ENCODE data around the gene REG4. TPM values are rescaled to one million over a fixed set of nuclear protein-coding genes. Genes with fewer than 3 reads are reported as not detected.

The REG4 gene
- total and polyA plus RNA-seq, 10 of the 15 experiments (the other 5 are each of a cell fraction or from before 2014, with no cell fraction given), result not detected

- ChIA-PET RAD21 (ENCODE audit: unreplicated experiment) (no interaction called here), SMC1A (ENCODE audit: uncharacterized antibody, unreplicated experiment) (no interaction called here), POLR2A (no interaction called here), CTCF (interaction anchor here (0.6 to 1.6 kb wide), 2 partner anchors 9 to 125 kb away, joined by 3 to 5 read pairs; no protein-coding TSS in a partner anchor)
- ATAC-seq, result no peak
- H3K79me2 ChIP-seq (ENCODE audit: control insufficient read depth, insufficient read depth, low read length), result no peaks in the 10 kb centered on the region
- H2AFZ ChIP-seq (ENCODE audit: control insufficient read depth, low read depth, low read length), result no peak overlapping the region
- H3K9ac ChIP-seq (ENCODE audit: control insufficient read depth, insufficient read depth, low read length), result no peak overlapping the region
- peaks cover 0 to 2% of the 10 kb centered on the region in 2 experiments; a peak in 2 of 4 replicates for H3K27me3 ChIP-seq (replicated peaks in 1 of 2; ENCODE audit: control insufficient read depth in 2 of 2, insufficient read depth in 2 of 2, low read length in 1 of 2)
- H4K20me1 ChIP-seq (ENCODE audit: control insufficient read depth, insufficient read depth), result no peaks in the 10 kb centered on the region
- no peak for FAIRE-seq
- no peak overlapping the region for H3K4me2 ChIP-seq (ENCODE audit: control insufficient read depth, insufficient read depth)
- H3K9me3 ChIP-seq (replicated peaks; ENCODE audit: control insufficient read depth, insufficient read depth, low read length), result no peaks in the 10 kb centered on the region
- in situ Hi-C loops (cut with MboI), result no loop called here
- BruUV-seq (replicated peaks), result no TSS peak
- H3K4me3 ChIP-seq, result no peak overlapping the region
- 35% methylated on average over 2 of the region's 2 CpGs for WGBS (ENCODE audit: insufficient coverage, insufficient replicate concordance, low lambda C conversion rate, missing lambda C conversion rate)
- H3K27ac ChIP-seq (ENCODE audit: control insufficient read depth, insufficient read depth), result no peak overlapping the region
- no peaks in the 10 kb centered on the region for H3K4me1 ChIP-seq (ENCODE audit: control insufficient read depth, insufficient read depth, low read length)
- H3K36me3 ChIP-seq (ENCODE audit: control insufficient read depth in 2 of 2, insufficient read depth in 2 of 2, low read length in 1 of 2), result no peaks in the 10 kb centered on the region
- TF ChIP-seq NFYA (IDR thresholded peaks at IDR 0.05; ENCODE audit: borderline replicate concordance, low read depth, low read length) (no peak), BCL3 (IDR thresholded peaks at IDR 0.05; ENCODE audit: borderline replicate concordance, insufficient read depth, low read depth, low read length, poor library complexity, severe bottlenecking) (no peak), NR2C2 (IDR thresholded peaks at IDR 0.05; ENCODE audit: borderline replicate concordance, control insufficient read depth, insufficient read length, low read depth) (no peak), EP300 (IDR thresholded peaks at IDR 0.05; ENCODE audit: borderline replicate concordance in 1 of 2, control insufficient read depth in 1 of 2, low read depth in 2 of 2, low read length in 2 of 2) (no peak), WRNIP1 (IDR thresholded peaks at IDR 0.05; ENCODE audit: borderline replicate concordance, low read depth, low read length) (no peak), ZSCAN29 (IDR thresholded peaks at IDR 0.05) (no peak)
- intact Hi-C loops (cut with micrococcal nuclease; ENCODE audit: unreplicated experiment), result no loop called here
- DNase-seq (ENCODE audit: low read depth, low spot score), result no peak
Measured at GRCh38 chr1:119818181-119818580, 6.9 kb upstream of the REG4 start.

Data from GM12878 (cell line).